GM18505 (cell line): ENCODE results near the gene UBE2J1.

Experiments
- ATAC-seq: cut with Tn5 transposase; IDR thresholded peaks from one replicate; pipeline ENCODE4 v1.9.1; 2021; ENCODE audit not compliant: unreplicated experiment
- POLR2A ChIP-seq: IDR thresholded peaks from 4 replicates; pipeline ENCODE4 v1.6.1; 2011; ENCODE audit warnings: borderline replicate concordance; ENCODE audit not compliant: insufficient read depth, insufficient read length; ENCODE audit errors: extremely low read depth

UBE2J1 gene

GRCh38 chr6:89286516-89286915 is 66.0 kb downstream of the UBE2J1 start:
- TF ChIP-seq POLR2A, result no peak
- ATAC-seq, result no peak

DNA sequence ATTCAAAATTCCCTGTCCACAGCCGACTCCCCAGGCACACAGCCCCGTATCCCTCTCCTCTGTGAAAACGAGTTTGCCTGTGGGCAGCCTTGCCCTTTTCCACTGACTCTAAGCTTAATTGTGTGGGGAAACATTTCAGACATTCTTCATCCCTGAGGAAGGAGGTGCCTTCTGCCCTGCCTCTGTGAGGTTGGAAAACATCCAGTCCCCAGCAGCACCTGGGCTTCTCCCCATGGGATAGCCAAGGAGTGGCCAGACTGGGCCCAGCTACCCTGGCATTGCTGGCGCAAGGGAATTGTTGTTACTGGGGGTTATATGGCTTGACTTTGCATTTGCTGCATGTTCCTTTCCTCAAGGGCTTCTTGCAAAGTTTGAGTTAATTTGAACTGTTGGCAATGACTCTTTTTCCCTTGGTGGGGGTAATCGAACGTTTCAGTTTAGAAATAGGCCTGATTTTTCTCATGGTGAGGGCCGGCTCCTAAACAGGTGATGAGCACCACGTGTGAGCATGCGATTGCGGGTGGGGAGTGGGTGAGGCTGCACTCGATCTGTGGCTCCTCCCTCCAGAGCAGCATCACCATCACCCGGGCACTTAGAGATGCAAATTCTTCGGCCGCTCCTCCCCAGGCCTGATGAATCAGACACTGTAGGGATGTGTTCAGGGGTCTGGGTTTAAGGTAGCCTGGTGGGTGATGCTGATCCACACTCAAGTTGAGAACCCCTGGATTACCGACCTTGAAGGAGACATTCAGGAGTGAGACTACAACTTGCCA is 67.4 kb downstream of the UBE2J1 start:
- no peak for TF ChIP-seq POLR2A
- ATAC-seq, result no peak

DNA sequence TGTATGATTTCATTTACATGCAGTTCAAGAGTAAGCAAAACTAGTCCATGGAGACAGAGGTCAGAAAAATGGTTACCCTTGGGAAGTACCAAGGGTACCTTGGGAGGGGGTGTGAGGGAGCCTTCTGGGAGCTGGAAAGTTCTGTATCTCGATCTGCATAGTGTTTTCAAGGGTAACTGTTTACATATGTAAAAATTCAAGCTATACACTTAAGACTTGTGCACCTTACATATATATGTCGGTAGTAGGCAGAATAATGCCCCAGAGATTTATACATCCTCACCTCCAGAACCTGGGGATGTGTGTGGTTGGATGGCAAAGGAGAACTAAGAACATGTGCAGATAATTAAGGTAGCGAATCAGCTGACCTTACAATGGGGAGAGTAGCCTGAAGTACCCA is 68.4 kb downstream of the UBE2J1 start:
- TF ChIP-seq POLR2A, result no peak
- no peak for ATAC-seq

DNA sequence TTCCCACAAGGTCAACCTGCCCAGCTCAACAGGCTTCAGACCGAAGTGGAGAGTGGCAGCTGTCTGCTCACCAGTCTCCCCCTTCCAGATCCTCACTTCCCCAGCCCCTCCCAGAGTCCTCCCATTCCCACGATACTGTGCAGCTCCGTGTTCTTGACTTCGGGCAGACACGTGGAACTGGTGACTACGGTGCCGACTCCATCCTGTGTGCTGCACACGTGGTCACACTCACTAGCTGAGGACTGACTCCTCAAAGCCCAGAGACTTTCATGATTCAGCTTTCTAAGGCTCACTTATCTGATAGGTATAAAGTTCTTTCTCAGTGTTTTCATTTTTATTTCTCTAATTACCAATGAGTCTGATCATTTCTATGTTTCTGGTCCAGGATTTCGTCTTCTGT is 69.8 kb downstream of the UBE2J1 start:
- TF ChIP-seq POLR2A, result no peak
- no peak for ATAC-seq

DNA sequence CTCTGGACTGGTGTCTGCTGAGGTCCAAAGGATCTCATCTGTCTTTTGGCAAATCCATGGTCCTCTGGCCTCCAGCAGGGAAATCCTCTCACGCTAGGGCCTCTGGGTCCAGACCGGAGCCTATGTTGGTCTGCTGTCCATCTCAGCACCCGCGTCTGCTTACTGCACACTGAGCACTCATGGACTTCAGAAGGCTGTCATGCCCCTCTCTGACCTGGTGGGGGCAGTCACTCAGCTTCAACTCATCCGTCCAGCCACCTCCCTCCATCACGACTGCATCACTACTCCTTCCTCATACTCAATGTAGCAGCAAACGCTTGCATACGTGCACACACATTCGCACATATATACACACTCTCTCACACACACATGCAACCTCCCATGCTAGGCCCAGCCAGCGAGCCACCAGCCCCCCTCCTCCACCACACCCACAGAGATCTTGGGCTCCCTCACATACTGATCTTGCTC is 70.7 kb downstream of the UBE2J1 start:
- TF ChIP-seq POLR2A, result no peak
- peak; percentile 89 for ATAC-seq

DNA sequence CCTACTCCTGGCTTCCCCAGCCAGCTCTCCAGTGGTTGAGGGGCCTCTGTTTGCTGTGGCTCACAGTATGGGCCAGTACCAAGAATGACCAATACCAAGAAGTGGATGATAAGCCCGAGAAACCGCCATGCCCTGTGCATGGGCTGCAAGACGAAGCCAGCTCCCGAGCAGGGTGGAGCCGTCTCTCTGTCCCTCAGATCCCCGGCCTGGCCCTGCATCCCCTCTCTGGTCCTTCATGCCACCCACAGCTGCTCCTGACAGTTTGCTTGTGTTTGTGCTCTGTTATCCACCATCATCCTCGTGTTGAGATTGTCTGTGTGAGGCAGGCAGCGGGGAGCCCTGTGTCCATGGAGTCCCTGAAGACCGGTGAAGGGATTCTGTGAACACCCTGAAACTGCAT is 73.6 kb downstream of the UBE2J1 start:
- TF ChIP-seq POLR2A, result no peak
- no peak for ATAC-seq
